Activated CD4-positive, alpha-beta memory T cell treated with anti-CD3 and anti-CD28 coated beads for 36 hours (primary cell): Measurements from ENCODE around the gene ANKMY1. TPM values are rescaled to one million over a fixed set of nuclear protein-coding genes. Genes with fewer than 3 reads are reported as not detected.
"Not testable (repeated sequence)": the region's sequence is repeated elsewhere in the genome, so short reads cannot be mapped to it uniquely, and the experiment has no call there.

Experiments used
- CTCF ChIA-PET: fragments of 350-600 bp; sonication (Branson Sonifier 250); formaldehyde crosslinking; loops from one replicate; lab custom pipeline; 2021; ENCODE audit warnings: antibody characterized with exemption, inconsistent platforms; lab: Charles Lee
- POLR2A ChIA-PET: fragments of 350-600 bp; sonication (Branson Sonifier 250); formaldehyde crosslinking; loops from one replicate; lab custom pipeline; 2021; ENCODE audit warnings: antibody characterized with exemption; lab: Charles Lee
- DNase-seq: peaks from one replicate; pipeline ENCODE4 v3.0.0-alpha.2; 2020
- H3K27ac Mint-ChIP-seq: one replicate; pipeline ENCODE4 v1.8.0; 2021; ENCODE audit warnings: mixed read lengths
- H3K27me3 Mint-ChIP-seq: one replicate; pipeline ENCODE4 v1.8.0; 2021; ENCODE audit warnings: mixed read lengths
- H3K36me3 Mint-ChIP-seq: one replicate; pipeline ENCODE4 v1.8.0; 2021; ENCODE audit warnings: mixed read lengths
- H3K4me1 Mint-ChIP-seq: one replicate; pipeline ENCODE4 v1.8.0; 2021; ENCODE audit warnings: low read depth, mixed read lengths
- H3K4me3 Mint-ChIP-seq: one replicate; pipeline ENCODE4 v1.8.0; 2021; ENCODE audit warnings: mild to moderate bottlenecking, mixed read lengths
- H3K9me3 Mint-ChIP-seq: one replicate; pipeline ENCODE4 v1.8.0; 2021; ENCODE audit warnings: mixed read lengths
- intact Hi-C: fragments of 100-400 bp; cut with micrococcal nuclease; formaldehyde crosslinking; loops from one replicate; pipeline ENCODE4 v1.15.1; 2023
- total RNA-seq, 2 experiments: library from RNA; stranded (reverse); gene quantifications; one replicate each; pipeline ENCODE4 v1.2.3, GENCODE V29; 2021

Gene ANKMY1
- total RNA-seq, 2 experiments from 2014 or later: 18.4 to 19.1 TPM

GRCh38 chr2:240564561-240565332 lies 7.0 kb upstream of the ANKMY1 start:
- Mint-ChIP-seq H3K4me3 (peak overlapping the region; percentile 93), H3K27ac (peak overlapping the region; percentile 98), H3K9me3 (no peaks in the 10 kb centered on the region), H3K36me3 (peaks cover 34% of the 10 kb centered on the region), H3K4me1 (peaks cover 54% of the 10 kb centered on the region), H3K27me3 (no peaks in the 10 kb centered on the region)
- intact Hi-C loops: loop anchor here (1.0 to 10.0 kb wide), 11 partner anchors 15 to 1290 kb away; partner anchors contain the start of genes CAPN10, COPS9, FARP2 and HDAC4
- CTCF ChIA-PET: interaction anchor here (0.7 to 4.9 kb wide), 6 partner anchors 10 to 57 kb away, joined by 3 to 89 read pairs (median 17); partner anchors contain the start of gene CAPN10
- POLR2A ChIA-PET: interaction anchor here (2.4 to 4.1 kb wide), 3 partner anchors 15 to 57 kb away, joined by 26 to 57 read pairs (median 26); partner anchors contain the start of gene CAPN10
- DNase-seq: peak; percentile 70

GRCh38 chr2:240563951-240564560 lies 6.3 kb upstream of the ANKMY1 start:
- Mint-ChIP-seq H3K4me3 (peak overlapping the region; percentile 93), H3K27me3 (no peaks in the 10 kb centered on the region), H3K36me3 (peaks cover 36% of the 10 kb centered on the region), H3K9me3 (no peaks in the 10 kb centered on the region), H3K27ac (peak overlapping the region; percentile 98), H3K4me1 (peaks cover 55% of the 10 kb centered on the region)
- POLR2A ChIA-PET: interaction anchor here (4.1 kb wide), 1 partner anchor 23 kb away, joined by 57 read pairs; the partner anchor contains the start of gene CAPN10
- CTCF ChIA-PET: interaction anchor here (2.7 to 4.9 kb wide), 3 partner anchors 15 to 58 kb away, joined by 8 to 89 read pairs (median 58); partner anchors contain the start of gene CAPN10
- no peak for DNase-seq
- intact Hi-C loops: loop anchor here (5.0 to 10.0 kb wide), 5 partner anchors 52 to 1291 kb away; partner anchors contain the start of genes COPS9, HDAC4, NDUFA10 and PDCD1

DNA sequence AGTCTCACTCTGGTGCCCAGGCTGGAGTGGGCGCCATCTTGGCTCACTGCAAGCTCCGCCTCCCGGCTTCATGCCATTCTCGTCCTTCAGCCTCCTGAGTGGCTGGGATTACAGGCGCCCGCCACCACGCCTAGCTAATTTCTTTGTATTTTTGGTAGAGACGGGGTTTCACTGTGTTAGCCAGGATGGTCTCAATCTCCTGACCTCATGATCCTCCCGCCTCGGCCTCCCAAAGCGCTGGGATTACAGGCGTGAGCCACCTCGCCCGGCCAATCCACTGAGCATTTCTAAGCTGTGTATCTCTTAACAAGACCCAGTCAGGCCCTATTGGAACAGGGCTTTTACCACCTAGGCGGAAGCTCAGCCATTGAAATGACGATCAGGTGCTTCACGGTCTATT lies 5.4 kb upstream of the ANKMY1 start:
- intact Hi-C loops: loop anchor here (5.0 to 10.0 kb wide), 5 partner anchors 51 to 1292 kb away; partner anchors contain the start of genes COPS9, HDAC4, NDUFA10 and PDCD1
- peak overlapping the region; percentile 98 for H3K27ac Mint-ChIP-seq
- H3K4me3 Mint-ChIP-seq, H3K27me3 Mint-ChIP-seq, H3K9me3 Mint-ChIP-seq, DNase-seq: not testable (repeated sequence)
- peaks cover 63% of the 10 kb centered on the region for H3K4me1 Mint-ChIP-seq
- ChIA-PET CTCF (interaction anchor here (4.9 kb wide), 1 partner anchor 23 kb away, joined by 89 read pairs; the partner anchor contains the start of gene CAPN10), POLR2A (interaction anchor here (0.6 to 4.1 kb wide), 2 partner anchors 9 to 24 kb away, joined by 3 to 57 read pairs; partner anchors contain the start of gene CAPN10)
- H3K36me3 Mint-ChIP-seq: peaks cover 40% of the 10 kb centered on the region

GRCh38 chr2:240561325-240561971 lies 3.7 kb upstream of the ANKMY1 start:
- Mint-ChIP-seq H3K27me3 (no peaks in the 10 kb centered on the region), H3K27ac (peak overlapping the region; percentile 89), H3K9me3 (no peaks in the 10 kb centered on the region), H3K4me3 (peak overlapping the region; percentile 88), H3K4me1 (peaks cover 72% of the 10 kb centered on the region), H3K36me3 (peaks cover 40% of the 10 kb centered on the region)
- intact Hi-C loops: loop anchor here (1.0 to 10.0 kb wide), 7 partner anchors 18 to 1293 kb away; partner anchors contain the start of genes CAPN10, COPS9, HDAC4 and NDUFA10
- POLR2A ChIA-PET: interaction anchor here (1.1 to 2.2 kb wide), 7 partner anchors 10 to 588 kb away, joined by 3 to 34 read pairs (median 6); partner anchors contain the start of genes CAPN10 and PASK
- DNase-seq: peak; percentile 55
- CTCF ChIA-PET: interaction anchor here (1.4 to 2.9 kb wide), 3 partner anchors 19 to 25 kb away, joined by 4 to 18 read pairs (median 12); partner anchors contain the start of gene CAPN10

GRCh38 chr2:240560480-240561324 lies 2.9 kb upstream of the ANKMY1 start:
- Mint-ChIP-seq H3K27ac (peak overlapping the region; percentile 89), H3K27me3 (no peaks in the 10 kb centered on the region), H3K36me3 (peaks cover 40% of the 10 kb centered on the region), H3K4me3 (peak overlapping the region; percentile 88), H3K4me1 (peaks cover 75% of the 10 kb centered on the region), H3K9me3 (no peaks in the 10 kb centered on the region)
- intact Hi-C loops: loop anchor here (1.0 to 10.0 kb wide), 8 partner anchors 19 to 1294 kb away; partner anchors contain the start of genes CAPN10, COPS9, HDAC4 and NDUFA10
- CTCF ChIA-PET: interaction anchor here (1.1 to 2.9 kb wide), 4 partner anchors 9 to 26 kb away, joined by 4 to 18 read pairs (median 8); partner anchors contain the start of gene CAPN10
- DNase-seq: peak; percentile 100
- POLR2A ChIA-PET: interaction anchor here (0.9 to 2.2 kb wide), 7 partner anchors 11 to 589 kb away, joined by 3 to 34 read pairs (median 4); partner anchors contain the start of genes CAPN10 and PASK

DNA sequence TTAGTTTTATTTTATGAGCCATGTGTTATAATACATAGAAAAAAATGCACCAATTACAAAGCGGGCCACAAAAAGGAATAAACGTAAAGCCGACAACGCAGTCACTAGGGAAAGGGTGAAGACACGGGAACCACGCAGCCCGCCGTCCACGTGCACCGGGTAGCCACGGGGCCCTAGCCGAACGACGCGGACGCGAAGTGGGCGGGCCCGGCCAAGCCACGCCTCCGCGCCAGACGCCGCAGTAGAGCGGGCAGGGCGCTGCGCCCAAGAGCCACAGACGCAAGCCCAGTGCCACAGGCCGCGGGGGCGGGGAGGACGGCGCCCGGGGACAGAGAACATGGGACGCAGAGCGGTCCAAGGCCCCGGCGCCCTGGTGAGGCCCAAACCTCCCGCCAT lies 2.3 kb upstream of the ANKMY1 start, which contains the start of gene DUSP28:
DUSP28 (plus strand) TSS at position 274 of the 396 bp plus-strand sequence. CDS start 328 bp downstream, outside the sequence.
- CTCF ChIA-PET: interaction anchor here (1.1 to 2.9 kb wide), 5 partner anchors 9 to 46 kb away, joined by 4 to 18 read pairs (median 5); partner anchors contain the start of gene CAPN10
- Mint-ChIP-seq H3K27ac (peak within 1 kb of the TSS; percentile 89), H3K4me1 (peaks cover 70% of the 10 kb centered on the region), H3K36me3 (peaks cover 40% of the 10 kb centered on the region), H3K27me3 (no peaks in the 10 kb centered on the region), H3K9me3 (no peaks in the 10 kb centered on the region), H3K4me3 (peak within 1 kb of the TSS; percentile 88)
- POLR2A ChIA-PET: interaction anchor here (0.9 to 2.2 kb wide), 6 partner anchors 11 to 590 kb away, joined by 3 to 34 read pairs (median 4); partner anchors contain the start of genes CAPN10 and PASK
- intact Hi-C loops: loop anchor here (1.0 to 10.0 kb wide), 6 partner anchors 48 to 1295 kb away; partner anchors contain the start of genes COPS9, HDAC4, NDUFA10 and PDCD1
- DNase-seq: peak; percentile 93

DNA sequence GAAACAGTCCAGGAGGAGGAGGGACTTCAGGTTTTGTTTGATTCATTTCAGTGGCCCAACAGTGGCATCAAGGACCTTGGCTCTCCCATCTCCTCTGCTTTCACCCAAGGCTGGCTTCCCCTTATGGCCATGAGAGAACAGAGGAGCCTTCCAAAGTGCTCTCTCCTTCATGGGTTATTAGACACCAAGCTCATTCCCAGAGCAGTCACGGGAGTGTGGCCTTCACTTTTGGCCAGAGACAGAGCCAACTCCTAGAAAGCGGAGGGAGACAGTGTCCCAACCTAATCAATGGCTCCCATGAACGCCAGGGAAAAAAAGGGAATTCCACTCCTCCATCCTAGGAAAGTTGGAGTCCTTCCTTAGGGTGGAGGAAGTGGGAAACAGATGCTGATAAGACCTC lies 1.5 kb upstream of the ANKMY1 start:
- peak overlapping the region; percentile 88 for H3K4me3 Mint-ChIP-seq
- H3K4me1 Mint-ChIP-seq: peaks cover 62% of the 10 kb centered on the region
- H3K27ac Mint-ChIP-seq: peak overlapping the region; percentile 84
- peaks cover 33% of the 10 kb centered on the region for H3K36me3 Mint-ChIP-seq
- no peaks in the 10 kb centered on the region for H3K27me3 Mint-ChIP-seq
- POLR2A ChIA-PET: interaction anchor here (1.2 to 1.3 kb wide), 2 partner anchors 28 to 45 kb away, joined by 4 to 5 read pairs; partner anchors contain the start of gene CAPN10
- no peaks in the 10 kb centered on the region for H3K9me3 Mint-ChIP-seq
- intact Hi-C loops: no loop called here
- CTCF ChIA-PET: interaction anchor here (1.2 kb wide), 3 partner anchors 21 to 45 kb away, joined by 4 to 7 read pairs (median 4); partner anchors contain the start of gene CAPN10
- no peak for DNase-seq

- no peak for DNase-seq
- ChIA-PET POLR2A (interaction anchor here (0.6 to 2.5 kb wide), 5 partner anchors 8 to 93 kb away, joined by 3 to 7 read pairs (median 4); partner anchors contain the start of gene RNPEPL1), CTCF (interaction anchor here (2.3 to 3.5 kb wide), 2 partner anchors 21 to 44 kb away, joined by 8 to 13 read pairs; no protein-coding TSS in a partner anchor)
- intact Hi-C loops: loop anchor here (1.0 kb wide), 1 partner anchor 8 kb away; no protein-coding TSS in a partner anchor
- H3K4me3 Mint-ChIP-seq: peak overlapping the region; percentile 88
- H3K9me3 Mint-ChIP-seq: no peaks in the 10 kb centered on the region
- H3K27me3 Mint-ChIP-seq: no peaks in the 10 kb centered on the region
- peaks cover 52% of the 10 kb centered on the region for H3K4me1 Mint-ChIP-seq
- H3K27ac Mint-ChIP-seq: no peak overlapping the region
- H3K36me3 Mint-ChIP-seq: peaks cover 26% of the 10 kb centered on the region
Measured at GRCh38 chr2:240558236-240558761, 511 bp upstream of the ANKMY1 start.

DNA sequence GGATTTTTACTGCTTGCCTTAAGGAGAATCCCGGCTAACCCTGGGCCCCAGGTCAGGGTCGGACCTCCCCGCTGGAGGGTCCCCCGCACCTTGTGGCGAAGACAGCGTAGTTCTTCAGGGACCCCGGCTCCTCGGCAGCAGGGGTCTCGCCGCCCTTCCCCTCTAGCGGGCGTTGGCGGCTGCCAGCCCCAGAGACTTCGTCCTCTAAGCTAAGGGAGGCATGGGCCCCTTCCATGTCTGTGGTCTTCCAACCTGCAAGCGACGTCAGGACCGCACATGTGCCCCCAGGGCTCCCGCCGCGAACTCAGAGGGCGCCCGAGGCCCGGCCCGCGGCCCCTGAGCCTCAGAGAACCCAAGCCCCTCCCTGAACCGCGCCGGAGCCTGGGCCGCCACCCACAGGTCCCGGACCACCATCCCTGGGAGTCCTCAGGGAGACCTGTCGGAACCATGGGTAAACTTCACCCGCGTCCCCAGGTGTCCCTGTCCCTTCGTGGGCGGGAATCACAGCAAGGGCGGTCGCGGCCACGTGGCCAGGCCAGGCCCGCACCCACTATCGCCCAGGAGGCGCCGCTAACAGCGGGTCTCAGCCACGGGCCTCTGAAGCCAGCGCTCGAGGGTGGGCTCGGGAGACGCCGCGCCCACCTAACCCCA lies 562 bp downstream of the ANKMY1 start:
- H3K27ac Mint-ChIP-seq: no peak overlapping the region
- H3K27me3 Mint-ChIP-seq: no peaks in the 10 kb centered on the region
- ChIA-PET POLR2A (interaction anchor here (1.7 to 2.5 kb wide), 2 partner anchors 11 to 23 kb away, joined by 3 to 7 read pairs; partner anchors contain the start of gene RNPEPL1), CTCF (interaction anchor here (0.7 to 3.5 kb wide), 8 partner anchors 9 to 147 kb away, joined by 3 to 13 read pairs (median 5); partner anchors contain the start of gene CAPN10)
- peaks cover 41% of the 10 kb centered on the region for H3K4me1 Mint-ChIP-seq
- intact Hi-C loops: no loop called here
- H3K4me3 Mint-ChIP-seq: no peak overlapping the region
- peaks cover 21% of the 10 kb centered on the region for H3K36me3 Mint-ChIP-seq
- DNase-seq: no peak
- H3K9me3 Mint-ChIP-seq: no peaks in the 10 kb centered on the region
